Testis (tissue), 2 donors: ENCODE data around the gene TNNI3K.

ENCODE experiments used
- CTCF ChIP-seq, 3 experiments: fragments of 450-650 bp in 2 of 3; fragments of 200-600 bp in 1 of 3; sonication (generic) in 1 of 3; IDR thresholded peaks; one replicate each; pipeline ENCODE4 v1.5.1; 2016 to 2019; ENCODE audit warnings: antibody characterized with exemption in 3 of 3, mild to moderate bottlenecking in 2 of 3, moderate library complexity in 1 of 3
- POLR2A ChIP-seq: fragments of 450-650 bp; IDR thresholded peaks from one replicate; pipeline ENCODE4 v1.6.1; 2017; ENCODE audit warnings: antibody characterized with exemption, mild to moderate bottlenecking, moderate library complexity

GRCh38 chr1:74545821-74546220 is 310.6 kb downstream of the TNNI3K start:
- no peak for TF ChIP-seq CTCF (IDR thresholded peaks at IDR 0.05)
- no peak for TF ChIP-seq POLR2A
